IPS DF 6.9 (cell line): ENCODE measurements around the gene EPO.

ENCODE experiments used
- DNase-seq: peaks from one replicate; pipeline ENCODE4 v3.0.0-alpha.2; 2013; ENCODE audit warnings: low read depth, low spot score
- H3K27ac ChIP-seq: one replicate; pipeline ENCODE4 v1.5.1; 2013; ENCODE audit warnings: low read length, control low read depth
- H3K27me3 ChIP-seq: 2 replicates; pipeline ENCODE4 v1.6.1; 2013; ENCODE audit warnings: mild to moderate bottlenecking, low read length; ENCODE audit not compliant: control insufficient read depth, insufficient read depth
- H3K36me3 ChIP-seq: 2 replicates; pipeline ENCODE4 v1.6.1; 2013; ENCODE audit warnings: low read length; ENCODE audit not compliant: control insufficient read depth, insufficient read depth
- H3K4me1 ChIP-seq: 2 replicates; pipeline ENCODE4 v1.6.1; 2013; ENCODE audit warnings: low read length; ENCODE audit not compliant: control insufficient read depth, insufficient read depth
- H3K4me3 ChIP-seq: 2 replicates; pipeline ENCODE4 v1.5.1; 2013; ENCODE audit warnings: mild to moderate bottlenecking, low read length
- H3K9me3 ChIP-seq: 2 replicates; pipeline ENCODE4 v1.6.1; 2013; ENCODE audit warnings: low read length, inconsistent platforms; ENCODE audit not compliant: control insufficient read depth, insufficient read depth
- WGBS: extraction: QIAGEN DNeasy Blood & Tissue Kit; methylation state at CpG from one replicate; pipeline ENCODE4 v1.1.7; 2013; ENCODE audit warnings: mixed read lengths, missing lambda C conversion rate; ENCODE audit not compliant: insufficient read length, insufficient coverage; 5-methylcytosine and 5-hydroxymethylcytosine counted together

Gene EPO

GRCh38 chr7:100683659-100684533, 36.4 kb upstream of the EPO start:
- no peaks in the 10 kb centered on the region for H3K9me3 ChIP-seq
- WGBS, result no CpG with 5 or more reads among the region's 37 CpGs

GRCh38 chr7:100684534-100685042, 35.7 kb upstream of the EPO start:
- Histone ChIP-seq H3K27ac (no peak overlapping the region), H3K4me3 (no peak overlapping the region), H3K36me3 (peaks cover 77% of the 10 kb centered on the region), H3K27me3 (no peaks in the 10 kb centered on the region), H3K9me3 (no peaks in the 10 kb centered on the region), H3K4me1 (no peaks in the 10 kb centered on the region; the same call in 1 of the 2 replicates)
- no peak for DNase-seq
- no CpG with 5 or more reads among the region's 16 CpGs for WGBS

More at GRCh38 chr7:100683659-100684533, 36.4 kb upstream of the EPO start:
- no peaks in the 10 kb centered on the region for H3K27me3 ChIP-seq
- no peak overlapping the region for H3K27ac ChIP-seq
- DNase-seq, result no peak
- no peak overlapping the region for H3K4me3 ChIP-seq
- peaks cover 77% of the 10 kb centered on the region for H3K36me3 ChIP-seq
- no peaks in the 10 kb centered on the region; the same call in 1 of the 2 replicates for H3K4me1 ChIP-seq

- H3K4me1 ChIP-seq, result no peaks in the 10 kb centered on the region; the same call in 1 of the 2 replicates
- H3K27ac ChIP-seq, result no peak overlapping the region
- no CpG with 5 or more reads among the region's 18 CpGs for WGBS
- no peaks in the 10 kb centered on the region for H3K9me3 ChIP-seq
- no peaks in the 10 kb centered on the region for H3K27me3 ChIP-seq
- DNase-seq, result no peak
- H3K4me3 ChIP-seq, result no peak overlapping the region
- peaks cover 77% of the 10 kb centered on the region for H3K36me3 ChIP-seq
Observed at GRCh38 chr7:100685049-100685605, 35.1 kb upstream of the EPO start.

GRCh38 chr7:100685631-100686145, 34.6 kb upstream of the EPO start:
- no CpG with 5 or more reads among the region's 17 CpGs for whole genome bisulfite sequencing
- H3K4me3 ChIP-seq, result no peak overlapping the region
- no peaks in the 10 kb centered on the region for H3K27me3 ChIP-seq
- DNase-seq, result no peak
- H3K9me3 ChIP-seq, result no peaks in the 10 kb centered on the region
- no peak overlapping the region for H3K27ac ChIP-seq
- H3K36me3 ChIP-seq, result peaks cover 76% of the 10 kb centered on the region
- no peaks in the 10 kb centered on the region; the same call in 1 of the 2 replicates for H3K4me1 ChIP-seq

GRCh38 chr7:100686201-100686821, 34.0 kb upstream of the EPO start:
- Histone ChIP-seq H3K4me3 (no peak overlapping the region), H3K36me3 (peaks cover 74% of the 10 kb centered on the region), H3K27me3 (no peaks in the 10 kb centered on the region), H3K4me1 (peaks cover 2% of the 10 kb centered on the region; the same call in 1 of the 2 replicates), H3K27ac (no peak overlapping the region), H3K9me3 (no peaks in the 10 kb centered on the region)
- no CpG with 5 or more reads among the region's 33 CpGs for WGBS
- no peak for DNase-seq

- WGBS, result no CpG with 5 or more reads among the region's 17 CpGs
- Histone ChIP-seq H3K27ac (no peak overlapping the region), H3K9me3 (no peaks in the 10 kb centered on the region), H3K4me1 (peaks cover 2% of the 10 kb centered on the region; the same call in 1 of the 2 replicates), H3K4me3 (no peak overlapping the region), H3K27me3 (no peaks in the 10 kb centered on the region), H3K36me3 (peaks cover 69% of the 10 kb centered on the region)
- DNase-seq, result no peak
Observed at GRCh38 chr7:100686822-100687211, 33.5 kb upstream of the EPO start.

GRCh38 chr7:100687261-100687660, 33.0 kb upstream of the EPO start:
- no peak for DNase-seq
- Histone ChIP-seq H3K4me3 (no peak overlapping the region), H3K36me3 (peaks cover 65% of the 10 kb centered on the region), H3K4me1 (peaks cover 2% of the 10 kb centered on the region; the same call in 1 of the 2 replicates), H3K27me3 (no peaks in the 10 kb centered on the region), H3K27ac (no peak overlapping the region), H3K9me3 (no peaks in the 10 kb centered on the region)
- WGBS, result no CpG with 5 or more reads among the region's 22 CpGs

- no peak overlapping the region for H3K27ac ChIP-seq
- H3K4me1 ChIP-seq, result peaks cover 2% of the 10 kb centered on the region; the same call in 1 of the 2 replicates
- WGBS, result no CpG with 5 or more reads among the region's 25 CpGs
- no peaks in the 10 kb centered on the region for H3K9me3 ChIP-seq
- no peak for DNase-seq
- peaks cover 59% of the 10 kb centered on the region for H3K36me3 ChIP-seq
- no peaks in the 10 kb centered on the region for H3K27me3 ChIP-seq
- no peak overlapping the region for H3K4me3 ChIP-seq
Observed at GRCh38 chr7:100687751-100688300, 32.4 kb upstream of the EPO start.

- H3K27me3 ChIP-seq, result no peaks in the 10 kb centered on the region
- no CpG with 5 or more reads among the region's 16 CpGs for WGBS
- H3K4me3 ChIP-seq, result no peak overlapping the region
- DNase-seq, result no peak
- peaks cover 54% of the 10 kb centered on the region for H3K36me3 ChIP-seq
- H3K4me1 ChIP-seq, result 0 out of 2 replicates have a peak, but pooled peaks cover 2% of the 10 kb centered on the region
- no peaks in the 10 kb centered on the region for H3K9me3 ChIP-seq
- no peak overlapping the region for H3K27ac ChIP-seq
Observed at GRCh38 chr7:100688326-100688860, 31.9 kb upstream of the EPO start.
